ENCODE data around the gene ACTR2.
A peak's percentile ranks its signal among the peaks of the same experiment; 100 is the strongest.
"Not testable (repeated sequence)": the region's sequence is repeated elsewhere in the genome, so short reads cannot be mapped to it uniquely, and the experiment has no call there.

ACTR2 gene
- total RNA-seq, result 160 to 256 (median 251) reads per million in 3 donors

DNA sequence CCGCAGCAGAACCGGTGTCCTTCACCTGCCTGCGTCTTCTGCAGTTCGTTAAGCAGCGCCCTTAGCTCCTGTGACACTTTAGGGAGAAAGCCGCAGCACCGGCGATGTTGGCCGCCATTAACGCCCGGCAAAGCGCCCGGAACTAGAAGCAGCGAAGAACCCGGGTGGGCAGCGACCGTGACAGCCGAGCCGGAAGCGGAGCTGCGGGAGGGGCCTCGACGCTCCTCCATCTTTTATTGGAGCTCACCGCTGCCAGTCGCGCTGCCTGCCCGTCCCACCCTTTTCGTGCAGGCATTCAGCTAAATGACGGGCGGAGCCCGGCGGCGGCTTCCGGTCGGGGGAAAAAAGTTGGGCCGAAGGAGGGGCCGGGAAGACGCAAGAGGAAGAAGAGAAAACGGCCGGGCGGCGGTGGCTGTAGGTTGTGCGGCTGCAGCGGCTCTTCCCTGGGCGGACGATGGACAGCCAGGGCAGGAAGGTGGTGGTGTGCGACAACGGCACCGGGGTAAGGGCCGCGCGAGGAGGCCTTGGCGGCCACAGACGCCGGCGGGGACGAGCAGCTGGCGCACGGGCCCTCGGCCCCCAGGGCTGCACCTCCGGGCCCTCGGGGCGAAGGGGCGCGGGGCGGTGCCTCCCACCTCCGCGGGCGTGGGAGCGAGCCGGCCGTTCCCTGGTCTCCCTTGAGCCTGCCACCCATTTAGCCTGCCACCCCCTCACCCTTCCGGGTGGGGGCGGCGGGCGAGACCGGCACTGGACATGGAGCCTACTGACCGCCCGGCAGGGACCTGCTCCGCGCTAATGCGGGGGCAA lies at the start of gene ACTR2:
Gene ACTR2, plus strand, starts transcription at position 376 of the 807 bp plus-strand sequence. Its CDS starts 79 bp downstream, at position 455.
- DNase-seq, result peak; percentile 88 to 93 (median 92)
- peaks cover 8% of the 10 kb centered on the region for H3K36me3 ChIP-seq (ENCODE audit: control insufficient read depth, insufficient read depth, low read length)

DNA sequence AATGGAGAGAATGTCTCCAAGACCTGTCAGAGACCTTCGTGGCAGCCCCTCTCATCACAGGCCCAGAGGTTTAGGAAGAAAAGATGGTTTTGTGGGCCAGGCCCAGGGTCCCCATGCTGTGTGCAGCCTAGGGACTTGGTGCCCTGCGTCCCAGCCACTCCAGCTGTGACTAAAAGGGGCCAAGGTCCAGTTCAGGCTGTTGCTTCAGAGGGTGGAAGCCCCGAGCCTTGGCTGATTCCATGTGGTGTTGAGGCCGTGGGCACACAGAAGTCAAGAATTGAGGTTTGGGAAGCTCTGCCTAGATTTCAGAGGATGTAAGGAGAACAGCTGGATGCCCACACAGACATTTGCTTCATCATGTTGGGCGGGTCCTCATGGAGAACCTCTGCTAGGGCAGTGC lies 45.1 kb upstream of the ACTR2 start:
- H3K9me3 ChIP-seq (ENCODE audit: control insufficient read depth, low read length), result no peaks in the 10 kb centered on the region
- H3K27me3 ChIP-seq (replicated peaks; ENCODE audit: control insufficient read depth, insufficient read depth, low read length, poor library complexity, severe bottlenecking), result no peaks in the 10 kb centered on the region
- no peaks in the 10 kb centered on the region for H3K4me1 ChIP-seq (ENCODE audit: control insufficient read depth, insufficient read depth, low read length, poor library complexity, severe bottlenecking)
- no peaks in the 10 kb centered on the region for H3K36me3 ChIP-seq (ENCODE audit: control insufficient read depth, insufficient read depth, low read length)
- no peak for DNase-seq
- no peak overlapping the region for H3K4me3 ChIP-seq (ENCODE audit: insufficient read depth, low read depth, low read length, poor library complexity, severe bottlenecking)
- no peak overlapping the region for H3K27ac ChIP-seq (ENCODE audit: insufficient read depth, low read length, poor library complexity, severe bottlenecking)

More for the DNA sequence above, at the start of gene ACTR2:
- Histone ChIP-seq H3K4me1 (ENCODE audit: control insufficient read depth, insufficient read depth, low read length, poor library complexity, severe bottlenecking) (peaks cover 30% of the 10 kb centered on the region), H3K4me3 (ENCODE audit: insufficient read depth, low read depth, low read length, poor library complexity, severe bottlenecking) (peak within 1 kb of the TSS; percentile 98), H3K27ac (ENCODE audit: insufficient read depth, low read length, poor library complexity, severe bottlenecking) (peak within 1 kb of the TSS; percentile 96), H3K9me3 (ENCODE audit: control insufficient read depth, low read length) (no peaks in the 10 kb centered on the region), H3K27me3 (replicated peaks; ENCODE audit: control insufficient read depth, insufficient read depth, low read length, poor library complexity, severe bottlenecking) (no peaks in the 10 kb centered on the region)

DNA sequence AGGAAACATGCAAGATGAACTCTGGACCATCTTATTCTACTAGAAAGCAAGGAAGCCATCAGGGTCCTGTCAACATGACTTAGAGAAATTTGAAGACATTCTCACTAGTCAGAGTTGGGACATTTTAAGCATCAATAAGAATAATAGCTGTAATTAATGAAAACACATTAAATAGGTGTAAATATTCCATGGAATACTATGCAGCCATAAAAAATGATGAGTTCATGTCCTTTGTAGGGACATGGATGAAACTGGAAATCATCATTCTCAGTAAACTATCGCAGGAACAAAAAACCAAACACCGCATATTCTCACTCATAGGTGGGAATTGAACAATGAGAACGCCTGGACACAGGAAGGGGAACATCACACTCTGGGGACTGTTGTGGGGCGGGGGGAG lies 44.2 kb upstream of the ACTR2 start:
- not testable (repeated sequence) for H3K27ac ChIP-seq (ENCODE audit: insufficient read depth, low read length, poor library complexity, severe bottlenecking); H3K36me3 ChIP-seq (ENCODE audit: control insufficient read depth, insufficient read depth, low read length); DNase-seq; H3K4me1 ChIP-seq (ENCODE audit: control insufficient read depth, insufficient read depth, low read length, poor library complexity, severe bottlenecking); H3K9me3 ChIP-seq (ENCODE audit: control insufficient read depth, low read length); H3K4me3 ChIP-seq (ENCODE audit: insufficient read depth, low read depth, low read length, poor library complexity, severe bottlenecking); H3K27me3 ChIP-seq (replicated peaks; ENCODE audit: control insufficient read depth, insufficient read depth, low read length, poor library complexity, severe bottlenecking)

DNA sequence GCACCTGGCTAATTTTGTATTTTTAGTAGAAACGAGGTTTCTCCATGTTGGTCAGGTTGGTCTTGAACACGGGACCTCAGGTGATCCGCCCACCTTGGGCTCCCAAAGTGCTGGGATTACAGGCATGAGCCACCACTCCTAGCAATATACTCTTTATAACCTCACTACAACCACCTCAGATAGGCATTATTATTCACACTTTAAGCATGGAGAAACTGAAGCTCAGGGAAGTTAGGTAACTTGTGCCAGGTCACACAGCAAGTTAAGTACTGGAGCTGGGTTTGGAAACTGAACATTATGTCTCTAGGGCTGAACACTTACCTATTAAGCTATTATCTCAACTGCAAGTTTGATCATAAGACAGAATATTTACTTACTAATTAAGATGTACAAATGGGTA lies 42.6 kb upstream of the ACTR2 start:
- DNase-seq, result no peak
- H3K27ac ChIP-seq (ENCODE audit: insufficient read depth, low read length, poor library complexity, severe bottlenecking), result no peak overlapping the region

DNA sequence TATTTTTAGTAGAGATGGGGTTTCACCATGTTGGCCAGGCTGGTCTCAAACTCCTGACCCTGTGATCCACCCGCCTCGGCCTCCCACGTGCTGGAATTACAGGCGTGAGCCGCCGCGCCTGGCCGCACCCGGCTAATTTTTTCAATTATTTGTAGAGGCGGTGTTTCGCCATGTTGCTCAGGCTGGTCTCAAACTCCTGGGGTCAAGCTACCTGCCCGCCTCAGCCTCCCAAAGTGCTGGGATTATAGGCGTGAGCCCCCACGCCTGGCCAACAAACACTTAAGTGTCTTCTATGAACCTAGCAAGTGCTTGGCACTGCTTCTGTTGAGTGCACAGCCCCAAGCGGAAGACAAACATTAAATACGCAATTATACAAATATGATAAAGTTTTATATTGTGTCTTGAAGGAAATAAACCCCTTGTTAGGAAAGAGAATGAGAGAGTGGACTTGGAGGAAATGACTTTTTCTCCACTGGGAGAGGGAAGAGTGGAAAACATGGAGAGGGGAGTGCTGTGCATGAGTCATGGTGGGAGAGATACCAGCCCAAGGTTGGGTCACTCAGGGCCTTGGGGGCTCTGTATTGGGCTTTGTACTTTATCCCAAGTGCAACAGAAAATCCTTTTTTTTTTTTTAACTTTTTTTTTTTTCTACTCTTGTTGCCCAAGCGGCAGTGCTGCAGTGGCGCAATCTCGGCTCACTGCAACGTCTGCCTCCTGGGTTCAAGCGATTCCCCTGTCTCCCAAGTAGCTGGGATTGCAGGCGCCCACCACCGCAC lies 41.4 kb upstream of the ACTR2 start:
- Histone ChIP-seq H3K4me1 (ENCODE audit: control insufficient read depth, insufficient read depth, low read length, poor library complexity, severe bottlenecking) (no peaks in the 10 kb centered on the region), H3K36me3 (ENCODE audit: control insufficient read depth, insufficient read depth, low read length) (no peaks in the 10 kb centered on the region), H3K27me3 (replicated peaks; ENCODE audit: control insufficient read depth, insufficient read depth, low read length, poor library complexity, severe bottlenecking) (peaks cover 5% of the 10 kb centered on the region), H3K9me3 (ENCODE audit: control insufficient read depth, low read length) (no peaks in the 10 kb centered on the region), H3K4me3 (ENCODE audit: insufficient read depth, low read depth, low read length, poor library complexity, severe bottlenecking) (no peak overlapping the region), H3K27ac (ENCODE audit: insufficient read depth, low read length, poor library complexity, severe bottlenecking) (no peak overlapping the region)
- no peak for DNase-seq

More for the DNA sequence above, 42.6 kb upstream of the ACTR2 start:
- no peaks in the 10 kb centered on the region for H3K4me1 ChIP-seq (ENCODE audit: control insufficient read depth, insufficient read depth, low read length, poor library complexity, severe bottlenecking)
- peaks cover 5% of the 10 kb centered on the region for H3K27me3 ChIP-seq (replicated peaks; ENCODE audit: control insufficient read depth, insufficient read depth, low read length, poor library complexity, severe bottlenecking)
- H3K4me3 ChIP-seq (ENCODE audit: insufficient read depth, low read depth, low read length, poor library complexity, severe bottlenecking), result no peak overlapping the region
- no peaks in the 10 kb centered on the region for H3K36me3 ChIP-seq (ENCODE audit: control insufficient read depth, insufficient read depth, low read length)
- H3K9me3 ChIP-seq (ENCODE audit: control insufficient read depth, low read length), result no peaks in the 10 kb centered on the region

DNA sequence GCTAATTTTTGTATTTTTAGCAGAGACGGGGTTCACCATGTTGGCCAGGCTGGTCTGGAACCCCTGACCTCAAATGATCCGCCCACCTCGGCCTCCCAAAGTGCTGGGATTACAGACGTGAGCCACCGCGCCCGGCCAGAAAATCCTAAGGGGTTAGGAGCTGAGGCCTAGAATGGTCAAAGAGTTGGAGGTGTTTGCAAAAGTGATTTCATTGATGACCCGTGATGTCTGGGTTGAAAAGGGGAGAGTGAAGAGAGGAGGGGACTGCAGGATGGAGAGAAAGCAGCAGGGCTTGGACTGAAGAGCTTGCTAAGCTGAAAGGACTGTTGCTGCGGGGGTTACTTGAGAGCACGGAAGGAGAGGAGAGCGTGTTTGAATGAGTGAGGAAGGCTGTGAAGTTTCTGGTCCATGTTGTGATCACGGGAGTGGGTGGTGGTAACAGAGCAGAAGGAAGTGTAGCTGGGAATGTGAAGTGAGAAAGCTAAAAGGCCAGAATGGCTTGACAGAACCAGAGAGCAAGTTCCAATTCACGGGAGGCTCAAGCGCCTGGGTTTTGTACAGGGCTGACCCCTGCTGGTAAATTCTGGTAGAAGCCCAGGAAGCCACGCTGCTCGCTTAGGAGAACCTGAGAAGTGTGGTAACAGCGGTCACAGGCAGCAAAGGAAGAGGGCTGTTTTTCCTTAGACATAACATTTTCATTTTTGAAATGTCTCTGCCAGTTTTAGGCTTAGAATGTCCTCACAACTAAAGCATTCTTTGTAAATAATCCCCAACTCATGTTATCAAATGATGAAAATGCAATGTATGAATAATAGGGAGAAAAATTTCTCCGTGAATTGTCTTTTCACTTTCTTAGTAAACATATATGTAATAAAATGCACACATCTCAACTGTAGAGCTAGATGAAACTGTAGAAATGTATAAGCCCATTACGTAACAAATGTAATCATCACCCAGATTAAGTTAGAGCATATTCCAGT lies 40.5 kb upstream of the ACTR2 start:
- DNase-seq, result peak; percentile 23 to 38 (median 29)
- Histone ChIP-seq H3K27me3 (replicated peaks; ENCODE audit: control insufficient read depth, insufficient read depth, low read length, poor library complexity, severe bottlenecking) (peaks cover 5% of the 10 kb centered on the region), H3K36me3 (ENCODE audit: control insufficient read depth, insufficient read depth, low read length) (no peaks in the 10 kb centered on the region), H3K4me1 (ENCODE audit: control insufficient read depth, insufficient read depth, low read length, poor library complexity, severe bottlenecking) (no peaks in the 10 kb centered on the region), H3K4me3 (ENCODE audit: insufficient read depth, low read depth, low read length, poor library complexity, severe bottlenecking) (no peak overlapping the region), H3K9me3 (ENCODE audit: control insufficient read depth, low read length) (no peaks in the 10 kb centered on the region), H3K27ac (ENCODE audit: insufficient read depth, low read length, poor library complexity, severe bottlenecking) (no peak overlapping the region)

DNA sequence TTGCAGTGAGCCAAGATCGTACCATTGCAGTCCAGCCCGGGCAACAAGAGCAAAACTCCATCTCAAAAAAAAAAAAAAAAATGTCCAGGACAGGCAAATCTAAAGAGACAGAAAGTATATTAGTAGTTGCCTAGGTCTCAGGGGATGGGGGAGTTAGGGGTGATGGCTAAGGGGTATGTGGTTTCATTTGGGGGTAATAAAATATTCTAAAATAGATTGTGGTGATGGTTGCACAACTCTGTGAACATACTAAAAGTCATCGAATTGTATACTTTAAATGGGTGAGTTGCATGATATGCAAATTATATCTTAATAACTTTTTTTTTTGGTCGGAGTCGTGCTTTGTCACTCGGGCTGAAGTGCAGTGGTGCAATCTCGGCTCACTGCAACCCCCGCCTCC lies 34.2 kb upstream of the ACTR2 start:
- peaks cover 5% of the 10 kb centered on the region for H3K27me3 ChIP-seq (replicated peaks; ENCODE audit: control insufficient read depth, insufficient read depth, low read length, poor library complexity, severe bottlenecking)
- no peaks in the 10 kb centered on the region for H3K9me3 ChIP-seq (ENCODE audit: control insufficient read depth, low read length)
- no peak overlapping the region for H3K4me3 ChIP-seq (ENCODE audit: insufficient read depth, low read depth, low read length, poor library complexity, severe bottlenecking)
- H3K4me1 ChIP-seq (ENCODE audit: control insufficient read depth, insufficient read depth, low read length, poor library complexity, severe bottlenecking), result no peaks in the 10 kb centered on the region
- H3K27ac ChIP-seq (ENCODE audit: insufficient read depth, low read length, poor library complexity, severe bottlenecking), result no peak overlapping the region
- no peak for DNase-seq
- no peaks in the 10 kb centered on the region for H3K36me3 ChIP-seq (ENCODE audit: control insufficient read depth, insufficient read depth, low read length)

DNA sequence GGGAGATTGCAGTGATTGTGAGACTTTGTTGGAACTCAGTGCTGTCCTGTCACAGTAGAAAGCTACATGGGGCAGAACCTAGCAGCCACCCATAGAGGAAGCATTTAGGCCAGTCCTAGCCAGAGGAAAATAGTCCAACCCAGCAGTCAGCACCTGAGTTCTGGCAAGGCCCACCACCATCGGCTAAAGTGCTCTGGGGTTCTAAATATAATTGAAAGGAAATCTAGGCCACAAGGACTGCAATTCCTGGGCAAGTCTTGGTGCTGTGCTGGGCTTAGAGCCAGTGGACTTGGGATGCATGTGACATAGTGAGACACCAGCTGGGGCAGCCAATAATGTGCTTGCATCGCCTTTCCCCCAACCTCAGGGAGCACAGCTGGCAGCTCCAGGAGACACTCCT lies 28.9 kb upstream of the ACTR2 start:
- H3K4me3 ChIP-seq (ENCODE audit: insufficient read depth, low read depth, low read length, poor library complexity, severe bottlenecking), result no peak overlapping the region
- H3K36me3 ChIP-seq (ENCODE audit: control insufficient read depth, insufficient read depth, low read length), result no peaks in the 10 kb centered on the region
- H3K4me1 ChIP-seq (ENCODE audit: control insufficient read depth, insufficient read depth, low read length, poor library complexity, severe bottlenecking), result no peaks in the 10 kb centered on the region
- H3K27me3 ChIP-seq (replicated peaks; ENCODE audit: control insufficient read depth, insufficient read depth, low read length, poor library complexity, severe bottlenecking), result no peaks in the 10 kb centered on the region
- DNase-seq, result no peak
- no peak overlapping the region for H3K27ac ChIP-seq (ENCODE audit: insufficient read depth, low read length, poor library complexity, severe bottlenecking)
- no peaks in the 10 kb centered on the region for H3K9me3 ChIP-seq (ENCODE audit: control insufficient read depth, low read length)

DNA sequence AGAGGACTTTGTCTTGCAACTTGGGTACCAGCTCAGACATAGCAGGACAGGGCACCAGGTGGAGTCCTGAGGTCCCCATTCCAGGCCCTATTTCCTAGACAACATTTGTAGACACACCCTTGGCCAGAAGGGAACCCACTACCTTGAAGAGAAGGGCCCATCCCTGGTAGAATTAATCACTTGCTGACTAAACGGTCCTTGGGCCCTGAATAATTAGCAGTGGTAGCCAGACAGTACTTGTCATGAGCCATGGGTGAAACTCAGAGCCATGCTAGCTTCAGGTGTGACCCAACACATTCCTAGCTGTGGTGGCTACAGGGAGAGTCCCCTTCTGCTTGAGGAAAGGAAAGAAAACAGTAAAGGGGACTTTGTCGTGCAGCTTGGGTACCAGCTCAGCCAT lies 28.5 kb upstream of the ACTR2 start:
- no peak overlapping the region for H3K27ac ChIP-seq (ENCODE audit: insufficient read depth, low read length, poor library complexity, severe bottlenecking)
- H3K4me1 ChIP-seq (ENCODE audit: control insufficient read depth, insufficient read depth, low read length, poor library complexity, severe bottlenecking), result no peaks in the 10 kb centered on the region
- no peaks in the 10 kb centered on the region for H3K36me3 ChIP-seq (ENCODE audit: control insufficient read depth, insufficient read depth, low read length)
- H3K27me3 ChIP-seq (replicated peaks; ENCODE audit: control insufficient read depth, insufficient read depth, low read length, poor library complexity, severe bottlenecking), result no peaks in the 10 kb centered on the region
- DNase-seq, result no peak
- no peak overlapping the region for H3K4me3 ChIP-seq (ENCODE audit: insufficient read depth, low read depth, low read length, poor library complexity, severe bottlenecking)
- H3K9me3 ChIP-seq (ENCODE audit: control insufficient read depth, low read length), result no peaks in the 10 kb centered on the region

All from effector memory CD4-positive, alpha-beta T cell (primary cell).